Measurements from ENCODE around the gene ACTR1A.
"Not testable (repeated sequence)": the region's sequence is repeated elsewhere in the genome, so short reads cannot be mapped to it uniquely, and the experiment has no call there.

Gene ACTR1A

GRCh38 chr10:102502337-102503151, at the start of gene ACTR1A:
TSS of gene ACTR1A (minus strand) at chr10:102502712. CDS start at chr10:102502647, 65 bp downstream.
- DNase-seq (ENCODE audit: low read depth), result peak; percentile 92

- DNase-seq (ENCODE audit: low read depth), result no peak
These were observed 48.2 kb upstream of the ACTR1A start for GRCh38 chr10:102550636-102551210.

GRCh38 chr10:102549549-102549948, 47.0 kb upstream of the ACTR1A start:
- DNase-seq (ENCODE audit: low read depth), result no peak

- no peak for DNase-seq (ENCODE audit: low read depth)
These were observed 44.3 kb upstream of the ACTR1A start for GRCh38 chr10:102546606-102547320.

- no peak for DNase-seq (ENCODE audit: low read depth)
These were observed 43.5 kb upstream of the ACTR1A start for GRCh38 chr10:102545997-102546396.

- no peak for DNase-seq (ENCODE audit: low read depth)
These were observed 42.9 kb upstream of the ACTR1A start for GRCh38 chr10:102545265-102545871.

GRCh38 chr10:102542800-102543418, 40.4 kb upstream of the ACTR1A start:
- DNase-seq (ENCODE audit: low read depth), result no peak

- DNase-seq (ENCODE audit: low read depth), result no peak
These were observed 37.5 kb upstream of the ACTR1A start for GRCh38 chr10:102540023-102540422.

- DNase-seq (ENCODE audit: low read depth), result no peak
These were observed 36.3 kb upstream of the ACTR1A start for GRCh38 chr10:102538811-102539210.

GRCh38 chr10:102537948-102538347, 35.4 kb upstream of the ACTR1A start:
- no peak for DNase-seq (ENCODE audit: low read depth)

GRCh38 chr10:102537367-102537766, 34.9 kb upstream of the ACTR1A start:
- no peak for DNase-seq (ENCODE audit: low read depth)

- no peak for DNase-seq (ENCODE audit: low read depth)
These were observed 33.1 kb upstream of the ACTR1A start for GRCh38 chr10:102535481-102536147.

GRCh38 chr10:102534966-102535365, 32.5 kb upstream of the ACTR1A start:
- not testable (repeated sequence) for DNase-seq (ENCODE audit: low read depth)

- DNase-seq (ENCODE audit: low read depth), result no peak
These were observed 31.8 kb upstream of the ACTR1A start for GRCh38 chr10:102534333-102534732.

GRCh38 chr10:102527546-102527945, 25.0 kb upstream of the ACTR1A start:
- DNase-seq (ENCODE audit: low read depth), result no peak

- no peak for DNase-seq (ENCODE audit: low read depth)
These were observed 22.2 kb upstream of the ACTR1A start for GRCh38 chr10:102524746-102525145.

GRCh38 chr10:102523250-102524029, 20.9 kb upstream of the ACTR1A start:
- no peak for DNase-seq (ENCODE audit: low read depth)

GRCh38 chr10:102522874-102523249, 20.4 kb upstream of the ACTR1A start:
- DNase-seq (ENCODE audit: low read depth), result no peak

- no peak for DNase-seq (ENCODE audit: low read depth)
These were observed 16.8 kb upstream of the ACTR1A start for GRCh38 chr10:102519246-102519825.

- DNase-seq (ENCODE audit: low read depth), result no peak
These were observed 15.0 kb upstream of the ACTR1A start for GRCh38 chr10:102517553-102517952.

All from activated T-helper 1 cell treated with Interleukin-2 at 50 U/mL for 16 hours (primary cell).